ENCODE measurements around the gene DOCK2.

Gene DOCK2

GRCh38 chr5:170053896-170054295, 416.8 kb downstream of the DOCK2 start:
- DNase-seq (ENCODE audit: low spot score) = no peak

GRCh38 chr5:170055606-170056005, 418.5 kb downstream of the DOCK2 start:
- H3K4me3 ChIP-seq = no peak overlapping the region
- no peak overlapping the region for H3K27ac ChIP-seq
- DNase-seq (ENCODE audit: low spot score) = no peak
- no peak for TF ChIP-seq CTCF (IDR thresholded peaks at IDR 0.05)

More at GRCh38 chr5:170053896-170054295, 416.8 kb downstream of the DOCK2 start:
- Histone ChIP-seq H3K27ac (no peak overlapping the region), H3K4me3 (no peak overlapping the region)
- TF ChIP-seq CTCF (IDR thresholded peaks at IDR 0.05) = no peak

- H3K4me3 ChIP-seq = no peak overlapping the region
- no peak overlapping the region for H3K27ac ChIP-seq
- no peak for DNase-seq (ENCODE audit: low spot score)
- no peak for TF ChIP-seq CTCF (IDR thresholded peaks at IDR 0.05)
These were observed 419.6 kb downstream of the DOCK2 start for GRCh38 chr5:170056561-170057267.

- peak; percentile 40 for DNase-seq (ENCODE audit: low spot score)
- Histone ChIP-seq H3K4me3 (no peak overlapping the region), H3K27ac (no peak overlapping the region)
- TF ChIP-seq CTCF (IDR thresholded peaks at IDR 0.05) = no peak
These were observed 420.2 kb downstream of the DOCK2 start for GRCh38 chr5:170057311-170057710.

- Histone ChIP-seq H3K27ac (no peak overlapping the region), H3K4me3 (no peak overlapping the region)
- TF ChIP-seq CTCF (IDR thresholded peaks at IDR 0.05) = no peak
- no peak for DNase-seq (ENCODE audit: low spot score)
These were observed 422.1 kb downstream of the DOCK2 start for GRCh38 chr5:170059221-170059620.

GRCh38 chr5:170067152-170067551, 430.1 kb downstream of the DOCK2 start:
- Histone ChIP-seq H3K4me3 (no peak overlapping the region), H3K27ac (no peak overlapping the region)
- no peak for DNase-seq (ENCODE audit: low spot score)
- TF ChIP-seq CTCF (IDR thresholded peaks at IDR 0.05) = no peak

- no peak for DNase-seq (ENCODE audit: low spot score)
- Histone ChIP-seq H3K27ac (no peak overlapping the region), H3K4me3 (no peak overlapping the region)
- no peak for TF ChIP-seq CTCF (IDR thresholded peaks at IDR 0.05)
These were observed 430.6 kb downstream of the DOCK2 start for GRCh38 chr5:170067574-170068170.
